Large intestine (tissue), 3 donors: ENCODE measurements around the gene TOMM6. TPM values are rescaled to one million over a fixed set of nuclear protein-coding genes. Genes with fewer than 3 reads are reported as not detected.

Source experiments
- DNase-seq, 2 donors: peaks; one replicate each; pipeline versions ENCODE4 v3.0.0 to v3.0.0-alpha.2; 2013
- H3K27ac ChIP-seq: one replicate; pipeline ENCODE4 v1.5.1; 2013; ENCODE audit warnings: low read length
- H3K27me3 ChIP-seq: 2 replicates; pipeline ENCODE4 v1.6.1; 2013; ENCODE audit warnings: low read length; ENCODE audit not compliant: control insufficient read depth, insufficient read depth
- H3K36me3 ChIP-seq: 2 replicates; pipeline ENCODE4 v1.6.1; 2013; ENCODE audit warnings: low read length; ENCODE audit not compliant: control insufficient read depth, insufficient read depth
- H3K4me1 ChIP-seq: one replicate; pipeline ENCODE4 v1.6.1; 2013; ENCODE audit warnings: low read length; ENCODE audit not compliant: control insufficient read depth, insufficient read depth
- H3K4me3 ChIP-seq: one replicate; pipeline ENCODE4 v1.5.1; 2013; ENCODE audit warnings: low read length
- H3K9me3 ChIP-seq: one replicate; pipeline ENCODE4 v1.6.1; 2013; ENCODE audit warnings: mild to moderate bottlenecking, low read depth, low read length, moderate library complexity; ENCODE audit not compliant: control insufficient read depth
- WGBS: methylation state at CpG from one replicate; pipeline ENCODE4 v1.1.5; 2013; ENCODE audit warnings: low lambda C conversion rate; ENCODE audit not compliant: insufficient coverage; 5-methylcytosine and 5-hydroxymethylcytosine counted together
- polyA plus RNA-seq: library from polyadenylated mRNA; unstranded; fragments of 120-200 nt; gene quantifications from one replicate; pipeline ENCODE4 v1.2.1, GENCODE V29; 2013

The TOMM6 gene
- polyA plus RNA-seq, 1 donor, result 195 TPM

GRCh38 chr6:41822021-41822420 lies 34.5 kb downstream of the TOMM6 start:
- Histone ChIP-seq H3K27ac (no peak overlapping the region), H3K4me3 (no peak overlapping the region), H3K9me3 (no peaks in the 10 kb centered on the region), H3K4me1 (no peaks in the 10 kb centered on the region), H3K27me3 (no peaks in the 10 kb centered on the region), H3K36me3 (no peaks in the 10 kb centered on the region)
- 100% methylated on average over 1 of the region's 1 CpG for WGBS
- DNase-seq, result no peak

GRCh38 chr6:41823178-41823577 lies 35.7 kb downstream of the TOMM6 start:
- Histone ChIP-seq H3K36me3 (no peaks in the 10 kb centered on the region), H3K4me1 (no peaks in the 10 kb centered on the region), H3K9me3 (no peaks in the 10 kb centered on the region), H3K27ac (no peak overlapping the region), H3K4me3 (no peak overlapping the region), H3K27me3 (no peaks in the 10 kb centered on the region)
- DNase-seq, result no peak
- no CpG with 5 or more reads among the region's 1 CpG for WGBS

- no peaks in the 10 kb centered on the region for H3K9me3 ChIP-seq
- H3K36me3 ChIP-seq, result no peaks in the 10 kb centered on the region
- DNase-seq, result peak in 1 of 2 donors; percentile 20
- WGBS, result 82% methylated on average over 2 of the region's 13 CpGs
- no peaks in the 10 kb centered on the region for H3K4me1 ChIP-seq
- H3K27me3 ChIP-seq, result no peaks in the 10 kb centered on the region
- H3K4me3 ChIP-seq, result no peak overlapping the region
- H3K27ac ChIP-seq, result no peak overlapping the region
Measured at GRCh38 chr6:41824571-41825569, 37.4 kb downstream of the TOMM6 start.

- Histone ChIP-seq H3K27me3 (no peaks in the 10 kb centered on the region), H3K36me3 (no peaks in the 10 kb centered on the region), H3K9me3 (no peaks in the 10 kb centered on the region), H3K4me1 (no peaks in the 10 kb centered on the region), H3K4me3 (no peak overlapping the region), H3K27ac (no peak overlapping the region)
- DNase-seq, result no peak
- WGBS, result no CpG with 5 or more reads among the region's 2 CpGs
Measured at GRCh38 chr6:41826343-41827022, 39.0 kb downstream of the TOMM6 start.

- H3K4me3 ChIP-seq, result no peak overlapping the region
- H3K4me1 ChIP-seq, result no peaks in the 10 kb centered on the region
- no peaks in the 10 kb centered on the region for H3K9me3 ChIP-seq
- no peak overlapping the region for H3K27ac ChIP-seq
- DNase-seq, result no peak
- no peaks in the 10 kb centered on the region for H3K36me3 ChIP-seq
- WGBS, result no CpG with 5 or more reads among the region's 3 CpGs
- H3K27me3 ChIP-seq, result no peaks in the 10 kb centered on the region
Measured at GRCh38 chr6:41832263-41832662, 44.8 kb downstream of the TOMM6 start.

- no peaks in the 10 kb centered on the region for H3K4me1 ChIP-seq
- no peak overlapping the region for H3K4me3 ChIP-seq
- no peaks in the 10 kb centered on the region for H3K9me3 ChIP-seq
- no peak overlapping the region for H3K27ac ChIP-seq
- H3K27me3 ChIP-seq, result no peaks in the 10 kb centered on the region
- DNase-seq, result no peak
- WGBS, result 96% methylated on average over 3 of the region's 5 CpGs
- H3K36me3 ChIP-seq, result no peaks in the 10 kb centered on the region
Measured at GRCh38 chr6:41836022-41836659, 48.6 kb downstream of the TOMM6 start.

- no CpG with 5 or more reads among the region's 2 CpGs for WGBS
- H3K27me3 ChIP-seq, result no peaks in the 10 kb centered on the region
- no peaks in the 10 kb centered on the region for H3K36me3 ChIP-seq
- no peak overlapping the region for H3K4me3 ChIP-seq
- DNase-seq, result no peak
- no peak overlapping the region for H3K27ac ChIP-seq
- no peaks in the 10 kb centered on the region for H3K9me3 ChIP-seq
- no peaks in the 10 kb centered on the region for H3K4me1 ChIP-seq
Measured at GRCh38 chr6:41836660-41837052, 49.2 kb downstream of the TOMM6 start.

Other genes with a start within 250 kb of the TOMM6 start
- gene FOXP4, start 241.3 kb upstream of the TOMM6 start, polyA plus RNA-seq, result 129 TPM
- 22.1 TPM for gene MDFI, start 149.2 kb upstream of the TOMM6 start, polyA plus RNA-seq
- 86.0 TPM for gene TFEB, start 52.1 kb upstream of the TOMM6 start, polyA plus RNA-seq
- 0.16 TPM for gene PGC, start 40.3 kb upstream of the TOMM6 start, polyA plus RNA-seq
- gene FRS3, start 7.8 kb upstream of the TOMM6 start, polyA plus RNA-seq, result 5.9 TPM
- gene PRICKLE4, start 6.9 kb upstream of the TOMM6 start, polyA plus RNA-seq, result 3.7 TPM
- gene USP49, start 107.7 kb downstream of the TOMM6 start, polyA plus RNA-seq, result 5.3 TPM
- 26.0 TPM for gene MED20, start 133.4 kb downstream of the TOMM6 start, polyA plus RNA-seq
- 18.5 TPM for gene BYSL, start 133.8 kb downstream of the TOMM6 start, polyA plus RNA-seq
- gene CCND3, start 154.1 kb downstream of the TOMM6 start, polyA plus RNA-seq, result 53.6 TPM